GM18505 (cell line): ENCODE results near the gene RAB3GAP1.
"Not testable (repeated sequence)": the region's sequence is repeated elsewhere in the genome, so short reads cannot be mapped to it uniquely, and the experiment has no call there.

Experiments
- ATAC-seq: cut with Tn5 transposase; IDR thresholded peaks from one replicate; pipeline ENCODE4 v1.9.1; 2021; ENCODE audit not compliant: unreplicated experiment
- POLR2A ChIP-seq: IDR thresholded peaks from 4 replicates; pipeline ENCODE4 v1.6.1; 2011; ENCODE audit warnings: borderline replicate concordance; ENCODE audit not compliant: insufficient read depth, insufficient read length; ENCODE audit errors: extremely low read depth

Gene RAB3GAP1

DNA sequence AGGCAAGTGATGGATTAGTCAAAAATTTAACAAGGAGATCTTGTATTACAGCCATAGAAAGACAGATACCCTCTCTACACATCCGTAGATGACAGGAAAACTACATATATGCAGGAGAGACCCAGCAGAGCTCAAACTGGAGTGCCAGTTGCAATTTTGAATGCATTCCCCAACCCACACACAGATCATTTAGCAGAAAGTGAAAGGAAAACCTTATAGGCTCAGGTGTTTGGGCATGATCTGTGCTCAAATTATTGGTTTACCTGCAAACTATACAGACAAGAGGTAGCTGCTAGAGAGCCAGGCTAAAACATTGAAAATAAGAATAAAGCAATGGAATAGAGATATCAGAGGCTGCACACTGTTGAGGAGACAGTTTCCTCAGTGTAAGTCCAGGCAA lies 51.8 kb downstream of the RAB3GAP1 start:
- TF ChIP-seq POLR2A: no peak
- no peak for ATAC-seq

DNA sequence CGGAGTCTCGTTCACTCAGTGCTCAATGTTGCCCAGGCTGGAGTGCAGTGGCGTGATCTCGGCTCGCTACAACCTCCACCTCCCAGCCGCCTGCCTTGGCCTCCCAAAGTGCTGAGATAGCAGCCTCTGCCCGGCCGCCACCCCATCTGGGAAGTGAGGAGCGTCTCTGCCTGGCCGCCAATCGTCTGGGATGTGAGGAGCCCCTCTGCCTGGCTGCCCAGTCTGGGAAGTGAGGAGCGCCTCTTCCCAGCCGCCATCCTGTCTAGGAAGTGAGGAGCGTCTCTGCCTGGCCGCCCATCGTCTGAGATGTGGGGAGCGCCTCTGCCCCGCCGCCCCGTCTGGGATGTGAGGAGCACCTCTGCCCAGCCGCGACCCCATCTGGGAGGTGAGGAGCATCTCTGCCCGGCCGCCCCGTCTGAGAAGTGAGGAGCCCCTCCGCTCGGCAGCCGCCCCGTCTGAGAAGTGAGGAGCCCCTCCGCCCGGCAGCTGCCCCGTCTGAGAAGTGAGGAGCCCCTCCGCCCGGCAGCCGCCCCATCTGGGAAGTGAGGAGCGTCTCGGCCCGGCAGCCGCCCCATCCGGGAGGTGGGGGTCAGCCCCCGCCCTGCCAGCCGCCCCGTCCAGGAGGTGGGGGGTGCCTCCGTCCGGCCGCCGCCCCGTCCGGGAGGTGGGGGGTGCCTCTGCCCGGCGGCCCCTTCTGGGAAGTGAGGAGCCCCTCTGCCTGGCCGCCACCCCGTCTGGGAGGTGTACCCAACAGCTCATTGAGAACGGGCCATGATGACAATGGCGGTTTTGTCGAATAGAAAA lies 53.6 kb downstream of the RAB3GAP1 start:
- ATAC-seq: not testable (repeated sequence)

DNA sequence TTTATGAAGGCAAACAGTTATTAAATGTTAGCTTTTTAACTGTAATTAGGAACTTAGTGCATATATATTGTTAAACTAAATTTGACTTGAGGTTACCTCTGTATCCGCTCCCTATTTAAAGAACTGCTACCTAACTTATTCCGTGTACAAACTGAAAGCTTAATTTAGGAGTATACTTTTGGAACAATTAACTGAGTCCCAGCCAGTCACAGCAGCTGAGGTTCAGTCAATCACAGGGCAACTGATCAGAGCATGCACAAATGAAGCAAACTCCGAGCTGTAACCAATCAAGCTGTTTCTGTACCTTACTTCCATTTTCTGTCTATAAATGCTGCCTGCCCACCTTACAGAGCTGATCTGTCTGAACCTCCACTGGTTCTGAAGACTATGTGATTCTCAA lies 61.2 kb downstream of the RAB3GAP1 start:
- no peak for TF ChIP-seq POLR2A
- no peak for ATAC-seq

DNA sequence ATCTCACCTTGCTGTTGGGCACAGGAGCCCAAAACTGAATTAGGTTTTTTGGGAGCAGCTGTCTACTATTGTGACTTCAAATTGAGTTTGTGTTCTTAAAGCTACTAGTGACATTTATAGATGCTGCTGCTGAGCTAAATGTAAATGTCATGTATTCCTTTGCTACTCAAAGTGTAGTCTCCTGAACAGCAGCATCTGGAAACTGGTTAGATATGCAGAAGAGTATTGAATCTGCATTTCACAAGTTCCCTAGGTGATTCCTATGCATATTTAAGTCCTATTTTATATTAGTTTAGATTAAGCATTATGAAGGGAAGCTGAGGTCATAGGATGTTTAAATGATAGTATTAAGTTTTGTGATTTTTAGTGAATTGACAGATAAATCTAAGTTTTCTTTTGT lies 67.5 kb downstream of the RAB3GAP1 start:
- no peak for TF ChIP-seq POLR2A
- no peak for ATAC-seq

DNA sequence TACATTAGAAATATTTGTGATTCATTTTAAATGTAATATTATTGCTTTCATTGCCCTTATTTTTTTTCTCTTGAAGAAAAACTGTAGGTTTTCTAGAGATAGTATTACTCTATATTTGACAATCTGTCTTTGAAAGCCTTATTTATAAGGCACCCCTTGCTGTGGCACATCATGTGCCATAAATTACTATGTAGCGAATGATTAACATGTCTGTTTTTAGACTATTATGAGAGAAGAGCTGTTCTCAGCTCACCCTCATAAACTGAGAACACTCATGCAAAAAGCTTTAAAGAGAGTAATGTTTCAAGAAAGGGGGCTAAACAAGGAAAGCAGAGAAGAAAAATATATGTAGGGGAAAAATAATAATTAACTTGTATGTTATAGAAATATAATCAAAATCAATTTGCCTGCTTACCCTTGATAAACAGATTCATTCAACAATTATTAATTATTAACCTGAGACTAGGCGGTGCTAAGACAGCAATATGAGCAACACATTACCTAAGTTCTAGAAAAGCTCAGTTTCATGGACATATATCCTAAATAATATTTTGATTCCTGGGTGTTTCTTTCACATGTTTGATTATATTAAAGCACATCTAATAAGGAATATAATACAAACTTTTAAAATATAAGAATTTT lies 69.0 kb downstream of the RAB3GAP1 start:
- no peak for ATAC-seq
- TF ChIP-seq POLR2A: no peak

DNA sequence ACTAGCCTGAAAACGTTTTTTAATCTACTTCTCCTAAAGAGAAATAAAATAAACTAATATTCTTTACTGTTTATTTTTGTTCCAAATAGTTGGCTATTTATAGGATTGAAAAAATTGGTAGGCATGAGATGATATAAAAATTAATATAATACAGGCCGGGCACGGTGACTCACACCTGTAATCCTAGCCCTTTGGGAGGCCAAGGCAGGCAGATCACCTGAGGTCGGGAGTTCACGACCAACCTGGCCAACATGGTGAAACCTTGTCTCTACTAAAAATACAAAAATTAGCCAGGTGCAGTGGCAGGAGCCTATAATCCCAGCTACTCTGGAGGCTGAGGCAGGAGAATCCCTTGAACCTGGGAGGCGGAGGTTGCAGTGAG lies 69.6 kb downstream of the RAB3GAP1 start:
- ATAC-seq: not testable (repeated sequence)

DNA sequence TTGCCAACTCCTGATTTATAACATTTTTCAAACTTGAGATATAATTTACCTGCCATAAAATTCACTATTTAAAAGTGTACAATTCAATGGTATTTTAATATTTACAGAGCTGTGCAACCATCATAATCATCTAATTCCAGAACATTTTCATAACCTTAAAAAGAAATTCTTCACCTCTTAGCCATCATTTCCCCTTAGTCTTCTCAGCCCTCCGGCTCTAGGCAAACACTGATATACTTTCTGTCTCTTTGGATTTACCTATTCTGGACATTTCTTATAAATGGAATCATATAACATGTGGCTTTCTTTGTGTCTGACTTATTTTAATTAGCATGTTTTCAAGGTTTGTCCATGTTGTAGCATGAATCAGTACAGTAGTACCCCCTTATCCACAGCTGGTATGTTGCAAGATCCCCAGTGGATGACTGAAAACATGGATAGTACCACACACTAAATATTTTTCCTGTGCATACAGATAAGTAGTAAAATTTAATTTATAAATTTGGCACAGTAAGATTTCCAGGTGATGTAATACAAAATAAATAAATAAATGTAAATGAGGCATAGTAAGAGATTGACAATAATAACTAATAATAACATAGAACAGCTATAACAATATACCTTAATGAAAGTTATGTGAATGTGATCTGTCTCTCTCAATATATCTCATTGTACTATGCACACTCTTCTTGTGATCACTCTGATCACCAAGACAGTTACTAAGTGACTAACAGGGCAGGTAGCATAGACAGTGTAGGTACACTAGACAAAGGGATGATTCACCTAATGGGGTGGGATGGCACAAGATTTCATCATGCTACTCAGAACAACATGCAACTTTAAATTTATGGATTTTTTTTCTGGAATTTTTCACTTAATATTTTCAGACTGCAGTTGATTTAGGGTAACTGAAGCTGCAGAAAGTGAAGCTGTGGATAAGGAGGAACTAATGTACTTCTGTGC lies 73.1 kb downstream of the RAB3GAP1 start:
- ATAC-seq: no peak
- TF ChIP-seq POLR2A: no peak

DNA sequence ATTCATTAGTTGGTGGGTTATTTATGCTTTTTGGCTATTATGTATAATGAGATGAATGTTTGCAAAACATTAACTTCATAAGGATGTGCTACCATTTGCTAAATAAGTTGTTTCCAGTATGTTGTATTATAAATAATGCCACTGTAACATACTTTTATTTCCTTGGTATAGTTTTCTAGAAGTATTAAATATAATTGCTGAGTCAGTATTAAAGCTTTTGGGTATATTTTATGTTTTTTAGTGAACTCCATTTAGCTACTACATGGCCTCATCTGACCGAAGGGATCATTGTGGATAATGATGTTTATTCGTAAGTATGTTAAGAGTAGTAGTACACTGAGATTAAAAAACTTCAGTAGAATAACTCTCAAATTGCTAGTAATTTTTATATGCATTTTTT lies 73.8 kb downstream of the RAB3GAP1 start:
- TF ChIP-seq POLR2A: no peak
- no peak for ATAC-seq

DNA sequence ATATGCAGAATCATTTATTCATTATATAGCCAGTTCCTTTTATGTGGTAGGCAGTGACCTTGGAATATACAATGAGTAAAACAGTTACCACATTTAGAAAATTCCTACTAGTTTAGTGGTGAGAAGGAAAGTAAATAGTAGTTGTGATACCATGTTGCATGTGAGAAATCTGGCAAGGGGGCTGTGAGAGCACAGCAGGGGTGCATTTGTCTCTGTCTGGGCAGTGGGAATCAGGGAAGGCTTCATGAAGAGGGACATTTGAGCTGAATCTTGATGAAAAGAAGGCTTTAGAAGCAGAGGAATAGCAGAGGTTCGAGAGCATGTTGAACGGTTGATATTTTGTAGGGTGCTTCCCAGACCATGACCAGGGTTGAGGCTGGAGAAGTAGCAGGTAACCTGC lies 78.7 kb downstream of the RAB3GAP1 start:
- ATAC-seq: no peak
- no peak for TF ChIP-seq POLR2A

DNA sequence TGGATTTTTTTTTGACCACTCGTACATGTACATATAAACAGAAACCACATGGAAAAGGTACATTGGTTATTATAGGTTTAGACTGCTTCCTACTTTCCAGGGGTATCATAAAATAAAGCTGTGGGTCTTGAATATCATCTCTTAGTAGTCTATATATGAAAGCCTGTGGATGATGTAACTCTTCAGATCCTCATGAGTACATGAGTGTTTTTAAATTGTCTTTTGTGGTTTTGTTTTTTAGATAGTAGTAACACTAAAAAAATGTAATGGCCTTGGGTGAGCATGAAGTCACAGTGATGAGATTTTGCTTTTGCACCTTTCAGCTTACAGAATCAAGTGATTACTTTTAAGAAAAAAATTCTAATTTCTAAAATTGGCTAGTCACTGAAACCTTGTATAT lies 80.2 kb downstream of the RAB3GAP1 start:
- TF ChIP-seq POLR2A: no peak
- ATAC-seq: no peak

DNA sequence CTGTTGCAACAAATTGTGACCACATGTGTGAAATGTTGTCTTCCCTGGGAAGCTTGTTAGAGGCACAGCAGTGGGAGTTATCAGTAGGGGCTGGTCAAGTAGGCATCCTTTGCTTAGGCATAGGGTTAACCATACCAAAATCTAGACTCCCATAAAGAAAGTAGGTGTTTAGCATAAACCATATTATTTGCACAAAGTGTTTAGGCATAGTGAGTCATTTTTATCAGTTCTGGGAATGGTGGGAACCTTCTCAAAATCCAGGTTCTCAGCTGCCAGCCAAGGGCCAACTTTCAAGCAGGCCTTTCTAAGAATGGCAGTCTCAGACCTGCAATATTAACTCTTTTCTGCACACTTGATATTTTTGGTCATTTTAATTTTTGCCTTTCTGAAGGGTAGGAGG lies 88.5 kb downstream of the RAB3GAP1 start:
- TF ChIP-seq POLR2A: no peak
- no peak for ATAC-seq

DNA sequence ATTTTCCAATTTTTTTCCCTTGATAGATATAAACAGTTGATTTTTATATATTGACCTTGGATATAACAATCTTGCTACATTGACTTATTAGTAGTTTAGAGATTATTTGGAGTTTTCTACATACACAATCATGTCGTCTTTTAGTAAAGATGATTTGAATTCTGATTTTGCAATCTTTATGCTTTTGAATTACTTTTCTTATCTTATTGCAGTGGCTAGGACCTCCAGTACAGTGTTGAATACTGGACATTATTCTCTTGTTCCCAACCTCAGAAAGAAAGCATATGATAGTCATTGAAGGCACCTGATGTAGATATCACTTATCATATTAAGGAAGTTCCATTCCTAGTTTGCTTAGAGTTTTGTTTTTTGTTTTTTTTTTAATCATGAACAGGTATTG lies 90.2 kb downstream of the RAB3GAP1 start:
- no peak for ATAC-seq
- TF ChIP-seq POLR2A: no peak

DNA sequence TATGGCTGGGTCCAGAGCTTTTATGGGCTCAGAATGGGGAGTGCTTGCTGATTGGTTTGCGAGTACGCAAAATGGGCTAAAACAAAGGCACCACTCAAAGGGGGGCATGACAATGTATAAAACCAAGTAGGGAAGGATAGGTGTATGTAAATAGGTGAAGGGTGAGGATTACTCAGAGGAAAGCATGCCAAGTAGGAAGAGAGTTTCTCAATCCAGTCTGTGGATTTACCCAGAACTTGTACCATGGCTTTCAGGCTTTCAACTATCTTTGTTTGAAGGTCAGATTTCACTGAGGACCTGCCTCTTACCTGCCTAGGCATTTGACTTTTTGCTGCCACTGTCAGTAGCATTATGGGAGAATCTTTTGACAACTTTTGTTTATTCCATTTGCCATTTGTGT lies 92.3 kb downstream of the RAB3GAP1 start:
- TF ChIP-seq POLR2A: no peak
- no peak for ATAC-seq

DNA sequence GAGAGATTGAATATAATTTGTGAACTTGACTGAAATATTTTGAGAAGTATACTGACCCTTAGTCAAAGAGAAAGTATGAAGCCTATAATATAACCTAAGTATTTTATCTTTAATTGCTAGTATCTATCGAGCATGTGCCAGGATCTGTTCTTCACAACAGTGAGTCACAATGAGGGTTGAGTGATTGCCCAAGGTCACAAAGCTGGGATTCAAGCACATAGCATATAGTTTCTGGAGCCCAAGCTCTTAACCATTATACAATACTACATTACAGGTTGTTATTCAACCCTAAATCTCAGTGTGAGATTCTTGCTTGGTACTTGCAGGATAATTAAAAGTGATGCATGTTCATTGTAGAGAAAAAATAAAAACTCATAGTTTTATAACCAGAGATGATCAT lies 97.2 kb downstream of the RAB3GAP1 start:
- TF ChIP-seq POLR2A: no peak
- ATAC-seq: no peak
